Astrocyte (in vitro differentiated cells and primary cell): Measurements from ENCODE around the gene LIMK1.

ENCODE experiments used
- CTCF ChIP-seq: IDR thresholded peaks from 2 replicates; pipeline ENCODE4 v1.5.1; 2011; ENCODE audit warnings: low read depth, mild to moderate bottlenecking, inconsistent platforms, low read length, moderate library complexity; ENCODE audit not compliant: insufficient read depth
- EZH2 ChIP-seq: IDR thresholded peaks from 2 replicates; pipeline ENCODE4 v1.6.1; 2012; ENCODE audit warnings: mild to moderate bottlenecking, low read length, inconsistent platforms; ENCODE audit not compliant: insufficient read depth

GRCh38 chr7:74057216-74057925, 26.2 kb upstream of the LIMK1 start:
- no peak for TF ChIP-seq CTCF
- no peak for TF ChIP-seq EZH2
